IMR-90 (cell line): ENCODE results near the gene ZBTB40. TPM values are rescaled to one million over a fixed set of nuclear protein-coding genes. Genes with fewer than 3 reads are reported as not detected.

ENCODE experiments used
- ATAC-seq: fragments of 200-7000 bp; cut with Tn5 transposase; 2 replicates; pipeline ENCODE4 v1.9.1; 2020; ENCODE audit warnings: low read depth, mild to moderate bottlenecking, moderate library complexity
- BruUV-seq: library from RNA; stranded (reverse); fragments of 400-500 nt; replicated peaks from 2 replicates; lab custom pipeline; 2021; lab: Mats Ljungman, UMichigan
- CTCF ChIA-PET: fragments of 300-600 bp; formaldehyde crosslinking; extraction: SDS; loops from one replicate; lab custom pipeline; 2021; ENCODE audit warnings: antibody characterized with exemption; lab: Yijun Ruan, JAX
- POLR2A ChIA-PET: fragments of 300-600 bp; sonication (Branson Sonifier 250); formaldehyde crosslinking; loops from one replicate; lab custom pipeline; 2022; ENCODE audit warnings: antibody characterized with exemption; ENCODE audit not compliant: unreplicated experiment; lab: Charles Lee
- DNase-seq: peaks from one replicate; pipeline ENCODE4 v3.0.0; 2013
- H2AFZ ChIP-seq: replicated peaks from 2 replicates; pipeline ENCODE3; 2013; ENCODE audit warnings: low read length, mild to moderate bottlenecking; ENCODE audit not compliant: poor library complexity
- H2AK5ac ChIP-seq: 2 replicates; pipeline ENCODE4 v1.6.1; 2013; ENCODE audit warnings: low read depth, low read length, inconsistent platforms
- H2AK9ac ChIP-seq: replicated peaks from 2 replicates; pipeline ENCODE3; 2013; ENCODE audit warnings: mild to moderate bottlenecking, low read depth, low read length, moderate library complexity; ENCODE audit not compliant: poor library complexity
- H2BK120ac ChIP-seq: 2 replicates; pipeline ENCODE4 v1.6.1; 2013; ENCODE audit warnings: low read depth, low read length, inconsistent platforms
- H2BK15ac ChIP-seq: 3 replicates; pipeline ENCODE4 v1.6.1; 2013; ENCODE audit warnings: low read depth, low read length, inconsistent platforms
- H2BK20ac ChIP-seq: 2 replicates; pipeline ENCODE4 v1.6.1; 2013; ENCODE audit warnings: low read depth, mild to moderate bottlenecking, inconsistent platforms, low read length, moderate library complexity
- H2BK5ac ChIP-seq: 2 replicates; pipeline ENCODE4 v1.6.1; 2013; ENCODE audit warnings: mild to moderate bottlenecking, low read depth, low read length, inconsistent platforms; ENCODE audit not compliant: poor library complexity, severe bottlenecking
- H3K14ac ChIP-seq: replicated peaks from 2 replicates; pipeline ENCODE4 v1.6.1; 2013; ENCODE audit warnings: low read depth, low read length, inconsistent platforms
- H3K18ac ChIP-seq: 2 replicates; pipeline ENCODE4 v1.6.1; 2013; ENCODE audit warnings: low read depth, low read length, control low read depth
- H3K23ac ChIP-seq: 2 replicates; pipeline ENCODE4 v1.6.1; 2013; ENCODE audit warnings: low read depth, low read length, inconsistent platforms
- H3K27ac ChIP-seq: 2 replicates; pipeline ENCODE4 v1.5.1; 2013; ENCODE audit warnings: mild to moderate bottlenecking, control low read depth, low read length; ENCODE audit not compliant: insufficient read depth
- H3K27me3 ChIP-seq: 2 replicates; pipeline ENCODE4 v1.6.1; 2013; ENCODE audit warnings: low read length; ENCODE audit not compliant: control insufficient read depth, insufficient read depth
- H3K36me3 ChIP-seq: 2 replicates; pipeline ENCODE4 v1.6.1; 2013; ENCODE audit warnings: low read length, mixed read lengths; ENCODE audit not compliant: control insufficient read depth, insufficient read depth
- H3K4ac ChIP-seq: 2 replicates; pipeline ENCODE4 v1.6.1; 2013; ENCODE audit warnings: low read depth, low read length, inconsistent platforms
- H3K4me1 ChIP-seq: 2 replicates; pipeline ENCODE4 v1.6.1; 2013; ENCODE audit warnings: low read length, mixed read lengths; ENCODE audit not compliant: control insufficient read depth, insufficient read depth
- H3K4me2 ChIP-seq: 2 replicates; pipeline ENCODE4 v1.6.1; 2013; ENCODE audit warnings: low read depth, mild to moderate bottlenecking, control low read depth, low read length, moderate library complexity
- H3K4me3 ChIP-seq: 2 replicates; pipeline ENCODE4 v1.5.1; 2013; ENCODE audit warnings: low read depth, mild to moderate bottlenecking, control low read depth, low read length, moderate library complexity; ENCODE audit not compliant: insufficient read depth
- H3K56ac ChIP-seq: 2 replicates; pipeline ENCODE4 v1.6.1; 2013; ENCODE audit warnings: low read length, inconsistent platforms; ENCODE audit not compliant: insufficient read depth; ENCODE audit errors: extremely low read depth
- H3K79me1 ChIP-seq, 2 experiments: 2 replicates each; pipeline ENCODE4 v1.6.1; 2013; ENCODE audit warnings: low read length in 2 of 2, inconsistent platforms in 1 of 2, low read depth in 1 of 2
- H3K9ac ChIP-seq: 2 replicates; pipeline ENCODE4 v1.6.1; 2013; ENCODE audit warnings: low read depth, low read length, control low read depth
- H3K9me1 ChIP-seq: 2 replicates; pipeline ENCODE4 v1.6.1; 2013; ENCODE audit warnings: low read length, inconsistent platforms; ENCODE audit not compliant: insufficient read depth
- H3K9me3 ChIP-seq: 2 replicates; pipeline ENCODE4 v1.6.1; 2013; ENCODE audit warnings: low read length; ENCODE audit not compliant: control insufficient read depth, insufficient read depth
- H4K20me1 ChIP-seq: 2 replicates; pipeline ENCODE4 v1.6.1; 2013; ENCODE audit warnings: low read length, inconsistent platforms; ENCODE audit not compliant: insufficient read depth
- H4K5ac ChIP-seq: 2 replicates; pipeline ENCODE4 v1.6.1; 2013; ENCODE audit warnings: mild to moderate bottlenecking, low read depth, low read length, control low read depth
- H4K8ac ChIP-seq, 2 experiments: 2 replicates each; pipeline ENCODE4 v1.6.1; 2013; ENCODE audit warnings: low read depth in 2 of 2, low read length in 2 of 2, control low read depth in 1 of 2, inconsistent platforms in 1 of 2
- H4K91ac ChIP-seq: 2 replicates; pipeline ENCODE4 v1.6.1; 2013; ENCODE audit warnings: low read depth, low read length, inconsistent platforms; ENCODE audit not compliant: insufficient read depth
- RAD21 ChIP-seq: IDR thresholded peaks from 2 replicates; pipeline ENCODE4 v1.6.1; 2012; ENCODE audit warnings: low read length, improper control_type of control experiment
- WGBS, 2 experiments: methylation state at CpG; one replicate each; pipeline versions ENCODE4 v1.1.5 to v1.1.7; 2013; ENCODE audit warnings: missing lambda C conversion rate in 2 of 2; ENCODE audit not compliant: insufficient read length in 1 of 2; ENCODE audit errors: extremely low coverage in 2 of 2; 5-methylcytosine and 5-hydroxymethylcytosine counted together
- dilution Hi-C: fragments of 300-500 bp; cut with HindIII; formaldehyde crosslinking; loops from one replicate; pipeline ENCODE4 v1.14.3; 2018; ENCODE audit warnings: low sequenced_read_pairs; ENCODE audit not compliant: unreplicated experiment
- in situ Hi-C: fragments of 300-500 bp; cut with MboI; formaldehyde crosslinking; loops from 3 replicates; pipeline ENCODE4 v1.14.3; 2019; ENCODE audit warnings: low sequenced_read_pairs, inconsistent platforms, mixed read lengths
- intact Hi-C: fragments of 100-400 bp; cut with micrococcal nuclease; formaldehyde crosslinking; loops from 2 replicates; pipeline ENCODE4 v1.10.0; 2022
- polyA plus RNA-seq, 3 experiments: library from polyadenylated mRNA; depleted of rRNA; stranded (reverse); fragments of >200 nt; gene quantifications; 2 replicates each; pipeline ENCODE4 v1.2.3, GENCODE V29; 2012; ENCODE audit warnings: low replicate concordance in 1 of 3
- total RNA-seq: library from RNA; depleted of rRNA; stranded (reverse); fragments of >200 nt; gene quantifications from 2 replicates; pipeline ENCODE4 v1.2.3, GENCODE V29; 2012
- TF ChIP-seq, protein P1 (sequence below): conservative IDR thresholded peaks from 2 replicates; pipeline ENCODE4 v1.5.1; 2012; ENCODE audit warnings: mild to moderate bottlenecking, low read depth, low read length, improper control_type of control experiment

ZBTB40 gene
- total and polyA plus RNA-seq, 2 of the 4 experiments (the other 2 are of a cell fraction), result 6.0 to 9.7 TPM

DNA sequence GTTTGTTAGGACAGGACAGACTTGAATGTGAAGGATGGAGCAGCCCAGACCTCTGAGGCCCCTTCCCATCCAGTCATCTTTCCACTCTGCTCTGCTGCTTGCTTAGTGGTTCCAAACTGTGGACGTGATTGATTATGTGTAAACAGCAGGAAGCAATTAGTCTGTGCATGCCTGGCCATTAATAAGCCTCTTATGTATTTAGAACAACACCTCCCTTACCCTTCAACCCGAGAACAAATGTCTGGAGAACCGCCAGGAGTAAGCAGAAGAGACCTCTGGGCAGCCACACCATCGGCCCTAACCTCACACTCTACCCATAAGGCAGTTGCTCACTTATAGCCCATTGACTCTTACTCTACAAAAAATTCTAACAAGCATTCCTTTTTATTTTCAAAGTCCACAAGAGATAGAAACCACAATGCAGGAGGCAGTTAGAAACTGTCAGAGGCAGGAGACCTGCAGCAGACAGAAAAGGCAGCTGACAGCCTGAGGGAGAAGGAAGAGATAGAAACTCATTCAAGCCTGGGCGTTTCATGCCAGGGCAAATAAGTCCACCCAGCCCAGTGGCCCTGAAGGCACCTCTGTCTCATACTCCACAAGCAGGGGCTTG, 105.8 kb downstream of the ZBTB40 start:
- Histone ChIP-seq H2BK15ac (no peak overlapping the region), H3K4me3 (no peak overlapping the region), H3K4ac (no peak overlapping the region), H3K4me2 (no peak overlapping the region), H3K14ac (no peak overlapping the region), H3K27ac (no peak overlapping the region), H4K5ac (no peak overlapping the region), H2BK20ac (no peak overlapping the region), H3K18ac (no peak overlapping the region), H4K91ac (no peak overlapping the region), H3K4me1 (no peaks in the 10 kb centered on the region), H4K8ac (no peak overlapping the region), H3K36me3 (no peaks in the 10 kb centered on the region), H3K56ac (no peak overlapping the region), H3K79me1 (no peaks in the 10 kb centered on the region), H2BK5ac (no peak overlapping the region), H2BK120ac (no peak overlapping the region), H3K23ac (no peak overlapping the region; the same call in 1 of the 2 replicates), H3K9me3 (no peaks in the 10 kb centered on the region), H3K9me1 (no peaks in the 10 kb centered on the region), H2AFZ (no peak overlapping the region), H3K27me3 (peaks cover 92% of the 10 kb centered on the region), H3K9ac (no peak overlapping the region), H2AK5ac (no peak overlapping the region), H2AK9ac (peak overlapping the region; percentile 25), H4K20me1 (no peaks in the 10 kb centered on the region)
- ChIA-PET CTCF (no interaction called here), POLR2A (no interaction called here)
- intact Hi-C loops, result no loop called here
- BruUV-seq, result no TSS peak
- TF ChIP-seq, protein P1, sequence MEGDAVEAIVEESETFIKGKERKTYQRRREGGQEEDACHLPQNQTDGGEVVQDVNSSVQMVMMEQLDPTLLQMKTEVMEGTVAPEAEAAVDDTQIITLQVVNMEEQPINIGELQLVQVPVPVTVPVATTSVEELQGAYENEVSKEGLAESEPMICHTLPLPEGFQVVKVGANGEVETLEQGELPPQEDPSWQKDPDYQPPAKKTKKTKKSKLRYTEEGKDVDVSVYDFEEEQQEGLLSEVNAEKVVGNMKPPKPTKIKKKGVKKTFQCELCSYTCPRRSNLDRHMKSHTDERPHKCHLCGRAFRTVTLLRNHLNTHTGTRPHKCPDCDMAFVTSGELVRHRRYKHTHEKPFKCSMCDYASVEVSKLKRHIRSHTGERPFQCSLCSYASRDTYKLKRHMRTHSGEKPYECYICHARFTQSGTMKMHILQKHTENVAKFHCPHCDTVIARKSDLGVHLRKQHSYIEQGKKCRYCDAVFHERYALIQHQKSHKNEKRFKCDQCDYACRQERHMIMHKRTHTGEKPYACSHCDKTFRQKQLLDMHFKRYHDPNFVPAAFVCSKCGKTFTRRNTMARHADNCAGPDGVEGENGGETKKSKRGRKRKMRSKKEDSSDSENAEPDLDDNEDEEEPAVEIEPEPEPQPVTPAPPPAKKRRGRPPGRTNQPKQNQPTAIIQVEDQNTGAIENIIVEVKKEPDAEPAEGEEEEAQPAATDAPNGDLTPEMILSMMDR, result no peak
- TF ChIP-seq RAD21, result no peak
- DNase-seq (no peak), ATAC-seq (no peak)
- in situ Hi-C loops, result no loop called here
- dilution Hi-C loops, result no loop called here
- WGBS, 2 experiments, result no CpG with 5 or more reads among the region's 5 CpGs
